OCI-M2 (cell line): ENCODE results near the gene TBCCD1.
A peak's percentile ranks its signal among the peaks of the same experiment; 100 is the strongest.
"Not testable (repeated sequence)": the region's sequence is repeated elsewhere in the genome, so short reads cannot be mapped to it uniquely, and the experiment has no call there.

Experiments
- DNase-seq: peaks from one replicate; lab custom pipeline; 2025; ENCODE audit not compliant: unreplicated experiment; lab: John Stamatoyannopoulos, UW

The TBCCD1 gene

GRCh38 chr3:186552408-186553031 is 14.6 kb downstream of the TBCCD1 start:
- DNase-seq: no peak

GRCh38 chr3:186551387-186551786 is 15.8 kb downstream of the TBCCD1 start:
- no peak for DNase-seq

GRCh38 chr3:186549497-186549896 is 17.6 kb downstream of the TBCCD1 start:
- DNase-seq: no peak

GRCh38 chr3:186544281-186544680 is 22.9 kb downstream of the TBCCD1 start, which contains the start of gene CRYGS:
CRYGS (minus strand) TSS chr3:186544380; CDS start chr3:186544326, 54 bp downstream.
- DNase-seq: no peak

- no peak for DNase-seq
These were observed 26.3 kb downstream of the TBCCD1 start for GRCh38 chr3:186540835-186541226.

GRCh38 chr3:186540221-186540834 is 26.8 kb downstream of the TBCCD1 start:
- DNase-seq: peak; percentile 18

GRCh38 chr3:186538779-186539178 is 28.4 kb downstream of the TBCCD1 start:
- no peak for DNase-seq

GRCh38 chr3:186536883-186537844 is 30.0 kb downstream of the TBCCD1 start:
- DNase-seq: no peak

GRCh38 chr3:186534113-186534669 is 32.9 kb downstream of the TBCCD1 start:
- DNase-seq: no peak

GRCh38 chr3:186532598-186533072 is 34.5 kb downstream of the TBCCD1 start:
- no peak for DNase-seq

- not testable (repeated sequence) for DNase-seq
These were observed 35.4 kb downstream of the TBCCD1 start for GRCh38 chr3:186531694-186532093.

- DNase-seq: no peak
These were observed 36.7 kb downstream of the TBCCD1 start for GRCh38 chr3:186530415-186530814.

- DNase-seq: no peak
These were observed 37.7 kb downstream of the TBCCD1 start for GRCh38 chr3:186529201-186529999.

GRCh38 chr3:186526256-186526606 is 40.9 kb downstream of the TBCCD1 start:
- DNase-seq: no peak

GRCh38 chr3:186525369-186526255 is 41.5 kb downstream of the TBCCD1 start:
- DNase-seq: no peak

GRCh38 chr3:186524616-186525015 is 42.5 kb downstream of the TBCCD1 start:
- DNase-seq: no peak

- DNase-seq: no peak
These were observed 43.7 kb downstream of the TBCCD1 start for GRCh38 chr3:186523434-186523833.

GRCh38 chr3:186523022-186523421 is 44.1 kb downstream of the TBCCD1 start:
- DNase-seq: no peak
